Occipital lobe (tissue), 2 donors: Measurements from ENCODE around the gene IQCE. TPM values are rescaled to one million over a fixed set of nuclear protein-coding genes. Genes with fewer than 3 reads are reported as not detected.
A peak's percentile ranks its signal among the peaks of the same experiment; 100 is the strongest.
"Not testable (repeated sequence)": the region's sequence is repeated elsewhere in the genome, so short reads cannot be mapped to it uniquely, and the experiment has no call there.

Experiments
- DNase-seq: peaks from one replicate; lab custom pipeline; 2025; lab: John Stamatoyannopoulos, UW
- total RNA-seq: library from RNA; depleted of rRNA; stranded (reverse); fragments of >200 nt; gene quantifications from one replicate; pipeline ENCODE4 v1.2.3, GENCODE V29; 2014

IQCE gene
- total RNA-seq, 1 donor from 2014 or later: 22.3 TPM

- no peak for DNase-seq
Observed at GRCh38 chr7:2553108-2553507, 5.7 kb upstream of the IQCE start.

- DNase-seq: no peak
Observed at GRCh38 chr7:2553831-2554581, 4.8 kb upstream of the IQCE start.

- no peak for DNase-seq
Observed at GRCh38 chr7:2554661-2555111, 4.1 kb upstream of the IQCE start.

GRCh38 chr7:2555121-2556052 lies 3.4 kb upstream of the IQCE start, which contains the start of gene BRAT1:
Gene BRAT1 (minus strand): TSS chr7:2555524. CDS start chr7:2554431, 1,093 bp downstream.
- DNase-seq: peak; percentile 96

GRCh38 chr7:2559283-2559950 lies 638 bp downstream of the IQCE start:
- DNase-seq: no peak

GRCh38 chr7:2563955-2564354 lies 5.2 kb downstream of the IQCE start:
- DNase-seq: not testable (repeated sequence)

- DNase-seq: no peak
Observed at GRCh38 chr7:2564970-2565540, 6.3 kb downstream of the IQCE start.

GRCh38 chr7:2566348-2566889 lies 7.6 kb downstream of the IQCE start:
- no peak for DNase-seq

GRCh38 chr7:2566890-2567678 lies 8.3 kb downstream of the IQCE start:
- peak; percentile 36 for DNase-seq

GRCh38 chr7:2567679-2568278 lies 9.0 kb downstream of the IQCE start:
- DNase-seq: peak; percentile 27

GRCh38 chr7:2568521-2569223 lies 9.9 kb downstream of the IQCE start:
- no peak for DNase-seq

GRCh38 chr7:2569421-2569820 lies 10.6 kb downstream of the IQCE start:
- DNase-seq: no peak

- no peak for DNase-seq
Observed at GRCh38 chr7:2570021-2570420, 11.2 kb downstream of the IQCE start.

- no peak for DNase-seq
Observed at GRCh38 chr7:2571409-2571808, 12.6 kb downstream of the IQCE start.

GRCh38 chr7:2572101-2572842 lies 13.5 kb downstream of the IQCE start:
- no peak for DNase-seq

GRCh38 chr7:2573761-2574160 lies 15.0 kb downstream of the IQCE start:
- DNase-seq: no peak

GRCh38 chr7:2575046-2575732 lies 16.4 kb downstream of the IQCE start:
- no peak for DNase-seq
